ENCODE data around the gene TOGARAM1. TPM values are rescaled to one million over a fixed set of nuclear protein-coding genes. Genes with fewer than 3 reads are reported as not detected.
A peak's percentile ranks its signal among the peaks of the same experiment; 100 is the strongest.

TOGARAM1 gene
- polyA plus RNA-seq, 2 donors, result 3.0 to 3.1 TPM

DNA sequence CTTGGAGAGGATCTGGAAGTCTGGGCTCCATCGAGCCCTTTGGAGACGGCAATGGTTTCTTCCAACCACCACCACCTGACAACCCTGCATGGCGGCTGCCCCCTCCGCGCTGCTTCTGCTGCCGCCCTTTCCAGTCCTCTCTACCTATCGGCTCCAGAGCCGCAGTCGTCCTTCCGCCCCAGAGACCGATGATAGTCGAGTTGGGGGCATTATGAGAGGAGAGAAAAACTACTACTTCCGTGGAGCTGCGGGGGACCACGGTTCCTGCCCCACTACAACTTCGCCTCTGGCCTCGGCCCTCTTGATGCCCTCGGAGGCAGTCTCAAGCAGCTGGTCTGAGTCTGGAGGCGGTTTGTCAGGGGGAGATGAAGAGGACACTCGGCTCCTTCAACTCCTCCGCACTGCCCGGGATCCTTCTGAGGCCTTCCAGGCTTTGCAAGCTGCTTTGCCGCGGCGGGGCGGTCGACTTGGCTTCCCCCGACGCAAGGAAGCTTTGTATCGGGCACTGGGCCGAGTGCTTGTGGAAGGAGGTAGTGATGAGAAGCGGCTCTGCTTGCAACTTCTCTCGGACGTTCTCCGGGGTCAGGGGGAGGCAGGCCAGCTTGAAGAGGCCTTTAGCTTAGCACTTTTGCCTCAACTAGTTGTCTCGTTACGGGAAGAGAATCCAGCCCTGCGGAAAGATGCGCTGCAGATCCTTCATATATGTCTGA lies 499 bp downstream of the TOGARAM1 start:
- Histone ChIP-seq H3K4me3 (ENCODE audit: low read depth in 1 of 2, low read length in 2 of 2) (peak overlapping the region; percentile 95 to 96), H3K27ac (ENCODE audit: low read depth in 2 of 2, low read length in 1 of 2) (peak overlapping the region; percentile 42 to 94), H3K36me3 (ENCODE audit: control insufficient read depth in 2 of 2, insufficient read depth in 2 of 2, low read length in 1 of 2) (no peaks in the 10 kb centered on the region), H3K4me1 (ENCODE audit: control insufficient read depth in 2 of 2, insufficient read depth in 2 of 2, low read length in 1 of 2) (no peaks in the 10 kb centered on the region), H3K27me3 (ENCODE audit: control insufficient read depth in 1 of 2, insufficient read depth in 2 of 2, low read length in 2 of 2) (no peaks in the 10 kb centered on the region), H3K9me3 (ENCODE audit: control insufficient read depth in 2 of 2, insufficient read depth in 1 of 2, low read depth in 1 of 2, low read length in 1 of 2) (no peaks in the 10 kb centered on the region)
- 1 to 2% methylated on average over 39 of the region's 39 CpGs for WGBS, 2 donors

DNA sequence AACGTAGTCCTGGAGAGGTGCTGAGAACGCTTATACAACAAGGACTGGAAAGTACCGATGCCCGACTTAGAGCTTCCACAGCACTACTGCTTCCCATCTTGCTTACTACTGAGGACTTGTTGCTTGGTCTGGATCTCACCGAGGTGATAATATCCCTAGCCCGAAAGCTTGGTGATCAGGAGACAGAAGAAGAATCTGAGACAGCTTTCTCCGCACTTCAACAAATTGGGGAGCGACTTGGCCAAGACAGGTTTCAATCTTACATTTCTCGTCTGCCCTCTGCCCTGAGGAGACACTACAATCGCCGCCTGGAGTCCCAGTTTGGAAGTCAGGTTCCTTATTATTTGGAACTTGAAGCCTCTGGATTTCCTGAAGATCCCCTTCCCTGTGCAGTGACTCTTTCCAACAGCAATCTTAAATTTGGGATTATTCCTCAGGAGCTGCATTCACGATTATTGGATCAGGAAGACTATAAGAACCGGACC lies 1.1 kb downstream of the TOGARAM1 start:
- no peaks in the 10 kb centered on the region for H3K36me3 ChIP-seq (ENCODE audit: control insufficient read depth in 2 of 2, insufficient read depth in 2 of 2, low read length in 1 of 2)
- WGBS, 2 donors, result 10 to 12% methylated on average over 13 of the region's 13 CpGs
- H3K27me3 ChIP-seq (ENCODE audit: control insufficient read depth in 1 of 2, insufficient read depth in 2 of 2, low read length in 2 of 2), result no peaks in the 10 kb centered on the region
- H3K27ac ChIP-seq (ENCODE audit: low read depth in 2 of 2, low read length in 1 of 2), result peak overlapping the region; percentile 42 to 94
- H3K4me3 ChIP-seq (ENCODE audit: low read depth in 1 of 2, low read length in 2 of 2), result peak overlapping the region; percentile 95 to 96
- H3K9me3 ChIP-seq (ENCODE audit: control insufficient read depth in 2 of 2, insufficient read depth in 1 of 2, low read depth in 1 of 2, low read length in 1 of 2), result no peaks in the 10 kb centered on the region
- H3K4me1 ChIP-seq (ENCODE audit: control insufficient read depth in 2 of 2, insufficient read depth in 2 of 2, low read length in 1 of 2), result no peaks in the 10 kb centered on the region

- H3K36me3 ChIP-seq (ENCODE audit: control insufficient read depth in 2 of 2, insufficient read depth in 2 of 2, low read length in 1 of 2), result no peaks in the 10 kb centered on the region
- H3K27me3 ChIP-seq (ENCODE audit: control insufficient read depth in 1 of 2, insufficient read depth in 2 of 2, low read length in 2 of 2), result no peaks in the 10 kb centered on the region
- no peaks in the 10 kb centered on the region for H3K4me1 ChIP-seq (ENCODE audit: control insufficient read depth in 2 of 2, insufficient read depth in 2 of 2, low read length in 1 of 2)
- H3K9me3 ChIP-seq (ENCODE audit: control insufficient read depth in 2 of 2, insufficient read depth in 1 of 2, low read depth in 1 of 2, low read length in 1 of 2), result no peaks in the 10 kb centered on the region
- H3K27ac ChIP-seq (ENCODE audit: low read depth in 2 of 2, low read length in 1 of 2), result no peak overlapping the region
- WGBS, 2 donors, result 16 to 19% methylated on average over 7 of the region's 7 CpGs
- peak overlapping the region; percentile 5 to 96 for H3K4me3 ChIP-seq (ENCODE audit: low read depth in 1 of 2, low read length in 2 of 2)
Observed at GRCh38 chr14:44963775-44964380, 1.9 kb downstream of the TOGARAM1 start.

GRCh38 chr14:44966601-44967336 lies 4.8 kb downstream of the TOGARAM1 start:
- no peaks in the 10 kb centered on the region for H3K36me3 ChIP-seq (ENCODE audit: control insufficient read depth in 2 of 2, insufficient read depth in 2 of 2, low read length in 1 of 2)
- WGBS, 2 donors, result 74 to 78% methylated on average over 4 of the region's 4 CpGs
- H3K4me1 ChIP-seq (ENCODE audit: control insufficient read depth in 2 of 2, insufficient read depth in 2 of 2, low read length in 1 of 2), result no peaks in the 10 kb centered on the region
- H3K4me3 ChIP-seq (ENCODE audit: low read depth in 1 of 2, low read length in 2 of 2), result peak overlapping the region in 1 of 2 donors; percentile 22
- H3K27ac ChIP-seq (ENCODE audit: low read depth in 2 of 2, low read length in 1 of 2), result no peak overlapping the region
- no peaks in the 10 kb centered on the region for H3K9me3 ChIP-seq (ENCODE audit: control insufficient read depth in 2 of 2, insufficient read depth in 1 of 2, low read depth in 1 of 2, low read length in 1 of 2)
- no peaks in the 10 kb centered on the region for H3K27me3 ChIP-seq (ENCODE audit: control insufficient read depth in 1 of 2, insufficient read depth in 2 of 2, low read length in 2 of 2)

- no peaks in the 10 kb centered on the region for H3K27me3 ChIP-seq (ENCODE audit: control insufficient read depth in 1 of 2, insufficient read depth in 2 of 2, low read length in 2 of 2)
- H3K4me1 ChIP-seq (ENCODE audit: control insufficient read depth in 2 of 2, insufficient read depth in 2 of 2, low read length in 1 of 2), result no peaks in the 10 kb centered on the region
- H3K4me3 ChIP-seq (ENCODE audit: low read depth in 1 of 2, low read length in 2 of 2), result no peak overlapping the region
- no peaks in the 10 kb centered on the region for H3K36me3 ChIP-seq (ENCODE audit: control insufficient read depth in 2 of 2, insufficient read depth in 2 of 2, low read length in 1 of 2)
- H3K27ac ChIP-seq (ENCODE audit: low read depth in 2 of 2, low read length in 1 of 2), result no peak overlapping the region
- H3K9me3 ChIP-seq (ENCODE audit: control insufficient read depth in 2 of 2, insufficient read depth in 1 of 2, low read depth in 1 of 2, low read length in 1 of 2), result no peaks in the 10 kb centered on the region
Observed at GRCh38 chr14:44968714-44969113, 6.7 kb downstream of the TOGARAM1 start.

DNA sequence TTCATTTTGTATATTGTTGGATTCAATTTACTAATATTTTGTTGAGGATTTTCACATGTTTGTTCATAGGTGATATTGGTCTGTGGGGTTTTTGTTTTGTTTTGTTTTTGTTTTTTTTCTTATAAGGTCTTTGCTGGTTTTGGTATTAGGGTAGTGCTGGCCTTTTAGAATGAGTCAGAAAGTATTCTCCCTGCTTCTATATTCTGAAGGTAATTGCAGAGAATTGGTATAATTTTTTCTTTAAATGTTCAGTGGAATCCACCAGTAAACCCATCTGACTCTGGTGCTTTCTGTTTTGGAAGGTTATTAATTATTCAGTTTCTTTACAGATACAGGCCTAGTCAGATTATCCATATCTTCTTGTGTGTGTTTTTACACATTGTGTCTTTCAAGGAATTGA lies 8.9 kb downstream of the TOGARAM1 start:
- H3K4me3 ChIP-seq (ENCODE audit: low read depth in 1 of 2, low read length in 2 of 2), result no peak overlapping the region
- H3K4me1 ChIP-seq (ENCODE audit: control insufficient read depth in 2 of 2, insufficient read depth in 2 of 2, low read length in 1 of 2), result no peaks in the 10 kb centered on the region
- H3K27ac ChIP-seq (ENCODE audit: low read depth in 2 of 2, low read length in 1 of 2), result no peak overlapping the region
- no peaks in the 10 kb centered on the region for H3K36me3 ChIP-seq (ENCODE audit: control insufficient read depth in 2 of 2, insufficient read depth in 2 of 2, low read length in 1 of 2)
- H3K27me3 ChIP-seq (ENCODE audit: control insufficient read depth in 1 of 2, insufficient read depth in 2 of 2, low read length in 2 of 2), result no peaks in the 10 kb centered on the region
- no peaks in the 10 kb centered on the region for H3K9me3 ChIP-seq (ENCODE audit: control insufficient read depth in 2 of 2, insufficient read depth in 1 of 2, low read depth in 1 of 2, low read length in 1 of 2)

DNA sequence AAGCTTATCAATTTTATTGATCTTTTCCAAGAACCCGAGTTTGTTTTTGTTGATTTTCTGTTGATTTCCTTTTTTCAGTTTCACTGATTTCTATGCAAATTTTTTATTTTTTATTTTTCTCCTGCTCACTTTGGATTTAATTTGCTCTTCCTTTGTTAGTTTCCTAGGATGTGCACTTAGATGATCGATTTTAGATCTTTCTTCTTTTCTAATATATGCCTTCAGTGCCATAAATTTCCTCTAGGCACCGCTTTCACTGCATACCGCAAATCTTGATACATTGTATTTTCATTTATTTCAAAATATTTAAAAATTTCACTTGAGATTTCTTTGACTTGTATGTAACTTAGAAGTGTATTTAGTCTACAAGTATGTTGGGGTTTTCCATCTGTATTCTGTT lies 9.5 kb downstream of the TOGARAM1 start:
- Histone ChIP-seq H3K27me3 (ENCODE audit: control insufficient read depth in 1 of 2, insufficient read depth in 2 of 2, low read length in 2 of 2) (no peaks in the 10 kb centered on the region), H3K4me3 (ENCODE audit: low read depth in 1 of 2, low read length in 2 of 2) (no peak overlapping the region), H3K4me1 (ENCODE audit: control insufficient read depth in 2 of 2, insufficient read depth in 2 of 2, low read length in 1 of 2) (no peaks in the 10 kb centered on the region), H3K9me3 (ENCODE audit: control insufficient read depth in 2 of 2, insufficient read depth in 1 of 2, low read depth in 1 of 2, low read length in 1 of 2) (no peaks in the 10 kb centered on the region), H3K36me3 (ENCODE audit: control insufficient read depth in 2 of 2, insufficient read depth in 2 of 2, low read length in 1 of 2) (no peaks in the 10 kb centered on the region), H3K27ac (ENCODE audit: low read depth in 2 of 2, low read length in 1 of 2) (no peak overlapping the region)
- 92 to 93% methylated on average over 4 of the region's 4 CpGs for WGBS, 2 donors

DNA sequence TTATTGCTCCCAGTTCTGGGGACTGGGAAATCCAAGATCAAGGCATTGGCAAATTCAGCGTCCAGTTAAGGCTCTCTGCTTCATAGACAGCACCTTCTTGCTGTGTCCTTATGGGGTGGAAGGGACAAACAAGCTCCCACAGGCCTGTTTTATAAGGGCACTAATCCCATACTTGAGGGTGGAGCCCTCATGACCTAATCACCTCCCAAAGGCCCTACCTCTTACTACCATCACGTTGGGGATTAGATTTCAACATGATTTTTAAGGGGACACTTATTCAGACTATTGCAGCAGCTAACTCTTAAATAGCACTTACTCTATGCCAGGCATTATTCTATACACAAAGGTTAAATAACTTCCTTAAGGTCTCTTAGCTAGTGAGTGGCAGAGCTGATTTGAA lies 17.3 kb downstream of the TOGARAM1 start:
- Histone ChIP-seq H3K4me3 (ENCODE audit: low read depth in 1 of 2, low read length in 2 of 2) (no peak overlapping the region), H3K4me1 (ENCODE audit: control insufficient read depth in 2 of 2, insufficient read depth in 2 of 2, low read length in 1 of 2) (no peaks in the 10 kb centered on the region), H3K36me3 (ENCODE audit: control insufficient read depth in 2 of 2, insufficient read depth in 2 of 2, low read length in 1 of 2) (no peaks in the 10 kb centered on the region), H3K27ac (ENCODE audit: low read depth in 2 of 2, low read length in 1 of 2) (no peak overlapping the region), H3K27me3 (ENCODE audit: control insufficient read depth in 1 of 2, insufficient read depth in 2 of 2, low read length in 2 of 2) (no peaks in the 10 kb centered on the region), H3K9me3 (ENCODE audit: control insufficient read depth in 2 of 2, insufficient read depth in 1 of 2, low read depth in 1 of 2, low read length in 1 of 2) (no peaks in the 10 kb centered on the region)
- 61 to 70% methylated on average over 2 of the region's 2 CpGs for WGBS, 2 donors

GRCh38 chr14:44979740-44980356 lies 17.9 kb downstream of the TOGARAM1 start:
- Histone ChIP-seq H3K27me3 (ENCODE audit: control insufficient read depth in 1 of 2, insufficient read depth in 2 of 2, low read length in 2 of 2) (no peaks in the 10 kb centered on the region), H3K4me1 (ENCODE audit: control insufficient read depth in 2 of 2, insufficient read depth in 2 of 2, low read length in 1 of 2) (no peaks in the 10 kb centered on the region), H3K27ac (ENCODE audit: low read depth in 2 of 2, low read length in 1 of 2) (no peak overlapping the region), H3K36me3 (ENCODE audit: control insufficient read depth in 2 of 2, insufficient read depth in 2 of 2, low read length in 1 of 2) (no peaks in the 10 kb centered on the region), H3K9me3 (ENCODE audit: control insufficient read depth in 2 of 2, insufficient read depth in 1 of 2, low read depth in 1 of 2, low read length in 1 of 2) (no peaks in the 10 kb centered on the region), H3K4me3 (ENCODE audit: low read depth in 1 of 2, low read length in 2 of 2) (no peak overlapping the region)
